Stimulated activated CD4-positive, alpha-beta T cell treated with anti-CD3 and anti-CD28 coated beads, Interleukin-1b, Interleukin-23, amount 100 ng/mL, for 48 hours (primary cell): ENCODE measurements around the gene IKZF3.
"Not testable (repeated sequence)": the region's sequence is repeated elsewhere in the genome, so short reads cannot be mapped to it uniquely, and the experiment has no call there.

ENCODE experiments used
- DNase-seq: peaks from one replicate; pipeline ENCODE4 v3.0.0-alpha.2; 2020

The IKZF3 gene

DNA sequence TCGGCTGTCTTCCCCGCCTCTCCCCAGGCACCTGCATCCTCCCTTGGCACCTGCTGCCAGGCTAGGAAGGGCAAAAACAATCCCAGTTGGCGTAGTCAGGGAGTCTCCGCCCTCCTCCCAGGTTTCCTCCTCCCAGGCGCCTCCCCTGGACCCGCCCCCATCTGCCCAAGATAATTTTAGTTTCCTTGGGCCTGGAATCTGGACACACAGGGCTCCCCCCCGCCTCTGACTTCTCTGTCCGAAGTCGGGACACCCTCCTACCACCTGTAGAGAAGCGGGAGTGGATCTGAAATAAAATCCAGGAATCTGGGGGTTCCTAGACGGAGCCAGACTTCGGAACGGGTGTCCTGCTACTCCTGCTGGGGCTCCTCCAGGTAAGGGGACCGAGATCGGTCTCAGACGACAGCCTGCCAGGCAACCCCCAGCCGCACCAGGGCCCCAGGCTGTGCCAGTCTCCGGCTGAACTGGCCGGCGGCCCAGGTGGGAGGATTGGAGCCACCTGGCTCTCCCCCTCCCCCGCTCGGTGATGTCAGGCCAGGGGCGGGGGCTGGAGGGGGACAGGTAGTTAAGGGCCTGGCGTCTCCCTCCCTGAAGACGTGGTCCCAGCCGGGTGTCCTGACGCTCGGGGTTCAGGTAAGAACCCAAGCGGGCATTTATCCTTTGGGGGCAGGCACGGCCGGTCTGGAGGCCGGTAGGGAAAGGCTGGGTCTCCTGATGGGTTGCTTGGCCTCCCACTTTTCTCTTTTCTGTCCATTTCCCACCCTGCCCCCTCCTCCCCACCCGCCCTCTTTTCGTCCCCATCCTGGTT is 126.1 kb downstream of the IKZF3 start, which contains the start of gene GRB7:
Gene GRB7, plus strand, starts transcription at position 179 of the 808 bp plus-strand sequence. CDS start 4,364 bp downstream, outside the sequence.
- DNase-seq = no peak

DNA sequence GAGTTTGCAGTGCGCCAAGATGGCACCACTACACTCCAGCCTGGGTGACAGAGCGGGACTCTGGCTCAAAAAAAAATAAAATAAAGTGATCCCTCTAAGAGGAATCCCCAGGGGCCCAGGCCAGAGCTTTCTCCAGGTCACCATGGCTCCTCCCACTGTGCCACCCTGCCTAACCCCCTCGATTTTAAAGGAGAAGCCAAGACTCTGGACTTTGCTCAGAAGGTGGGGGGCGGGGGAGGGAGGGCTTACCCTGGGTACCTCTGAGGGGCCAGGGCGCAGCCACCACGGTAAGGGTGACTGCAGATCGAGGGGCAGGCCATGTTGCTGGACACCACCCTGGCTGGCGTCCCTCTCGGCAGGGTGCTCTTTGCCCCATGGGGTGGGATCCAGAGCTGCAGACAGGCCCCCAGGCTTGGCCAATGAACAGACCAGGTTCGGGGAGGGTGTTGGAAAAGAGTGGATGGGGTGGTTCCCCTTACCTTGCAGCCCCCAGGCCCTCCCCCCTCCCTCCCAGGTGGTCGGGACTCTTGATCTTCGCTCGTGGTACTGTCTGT is 126.8 kb downstream of the IKZF3 start:
- no peak for DNase-seq

DNA sequence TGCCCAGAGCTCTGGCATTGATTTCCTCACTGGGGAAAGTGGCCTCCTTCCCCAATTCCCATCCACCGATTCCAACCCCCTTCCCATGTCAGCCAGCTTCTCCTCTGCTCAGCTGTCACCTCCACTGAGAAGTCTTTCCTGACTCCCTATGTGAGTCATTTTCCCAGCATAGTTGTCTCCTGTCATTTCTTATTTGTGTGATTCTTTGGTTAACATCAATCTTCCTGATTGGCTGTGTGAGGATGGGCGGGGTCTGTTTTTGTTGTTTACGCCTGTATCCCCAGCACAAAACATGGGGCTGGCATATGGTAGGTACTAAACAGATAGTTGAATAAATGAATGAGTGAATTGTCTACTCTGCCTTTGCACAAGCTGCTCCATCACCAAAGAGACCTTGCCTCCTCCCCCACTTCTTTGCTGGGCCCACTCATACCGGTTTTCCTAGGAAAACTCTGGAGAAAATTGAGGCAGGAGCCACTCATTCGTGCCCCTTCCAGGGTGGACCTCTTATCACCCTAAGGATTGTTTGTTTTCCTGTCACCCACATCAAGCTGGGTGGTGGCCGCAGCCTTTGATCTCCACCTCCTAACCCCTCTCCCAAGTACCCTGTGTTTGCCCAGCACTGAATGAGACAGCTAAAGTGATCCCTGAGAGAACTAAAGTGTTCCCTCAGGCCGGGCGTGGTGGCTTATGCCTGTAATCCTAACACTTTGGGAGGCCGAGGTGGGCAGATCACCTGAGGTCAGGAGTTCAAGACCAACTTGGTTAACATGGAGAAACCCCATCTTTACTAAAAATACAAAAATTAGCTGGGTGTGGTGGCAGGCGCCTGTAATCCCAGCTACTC is 127.6 kb downstream of the IKZF3 start:
- no peak for DNase-seq

DNA sequence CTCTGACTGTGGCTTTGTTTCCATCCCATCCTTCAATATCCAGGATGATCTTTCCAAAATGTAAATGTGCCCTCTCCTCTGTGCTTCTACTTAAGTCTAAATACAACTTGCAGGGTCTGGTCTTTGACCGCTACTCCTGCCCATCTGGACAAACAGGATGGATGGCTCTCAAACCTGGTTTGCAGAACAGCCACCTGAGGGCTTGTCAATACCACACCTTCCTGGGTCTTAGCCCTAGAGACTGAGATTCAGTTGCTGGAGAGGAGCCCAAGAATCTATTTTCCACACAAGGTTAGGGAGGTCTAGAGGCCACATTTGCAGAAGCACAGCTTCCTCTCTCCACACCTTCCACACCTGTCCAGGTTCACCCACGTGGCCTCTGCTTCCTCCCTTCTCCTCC is 128.2 kb downstream of the IKZF3 start:
- DNase-seq = no peak

DNA sequence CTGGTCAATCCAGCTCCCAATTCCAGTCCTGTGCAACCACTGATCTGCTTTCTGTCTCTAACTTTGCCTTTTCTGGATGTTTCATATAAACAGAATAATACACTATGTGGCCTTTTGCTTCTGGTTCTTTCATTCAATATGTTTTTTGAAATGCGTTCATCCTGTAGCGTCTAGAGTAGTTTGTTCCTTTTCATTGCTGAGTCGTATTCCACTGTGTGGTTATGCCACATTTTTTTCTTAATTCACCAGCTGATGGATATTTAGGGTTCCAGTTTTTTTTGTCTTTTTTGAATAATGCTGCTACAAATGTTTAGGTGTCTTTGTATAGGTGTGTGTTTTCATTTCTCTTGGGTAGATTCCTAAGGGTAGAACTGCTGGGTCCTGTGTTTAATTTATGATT is 131.5 kb downstream of the IKZF3 start:
- no peak for DNase-seq

DNA sequence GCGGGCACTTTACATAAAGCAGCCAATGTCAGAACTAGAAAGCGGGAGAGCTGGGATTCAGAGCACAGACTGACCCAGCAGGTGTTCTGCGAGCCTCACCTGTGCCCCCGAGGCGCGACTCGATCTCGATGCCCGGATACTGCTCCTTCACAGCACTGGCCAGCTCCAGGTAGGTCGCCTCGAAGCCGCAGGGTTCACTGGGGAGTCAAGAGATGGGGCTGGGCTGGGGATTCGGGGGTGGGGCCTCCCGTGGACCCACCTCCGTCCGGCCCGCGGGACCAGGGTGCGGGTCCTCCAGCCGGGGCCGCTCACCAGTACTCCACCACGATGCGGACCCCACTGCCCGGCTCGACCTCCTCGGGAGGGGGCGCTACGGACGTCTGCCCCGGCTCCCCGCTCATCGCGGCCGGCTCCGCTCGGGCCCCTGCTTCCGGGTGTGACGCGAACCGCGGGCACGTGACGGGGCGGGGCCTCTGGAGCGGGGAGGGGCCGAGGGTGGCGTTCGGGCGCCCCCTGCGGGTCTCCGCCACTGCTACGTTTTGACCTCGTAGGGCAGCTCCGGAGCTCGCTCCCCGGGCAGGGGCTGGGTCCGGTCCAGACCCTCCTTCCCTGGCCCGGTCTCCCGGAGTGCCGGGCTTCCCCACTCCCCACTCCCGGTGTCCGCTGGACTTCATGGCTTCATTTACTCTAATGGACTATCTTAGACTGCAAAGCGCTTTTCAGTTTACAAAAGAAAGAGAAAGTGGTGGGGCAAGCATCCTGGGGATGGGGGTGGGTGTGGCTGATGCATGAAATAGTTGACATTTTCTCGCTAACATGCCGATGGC is 133.8 kb downstream of the IKZF3 start, which contains the start of gene MIEN1:
Gene MIEN1, minus strand, starts transcription at position 438 of the 827 bp plus-strand sequence. Its CDS starts 37 bp downstream, at position 401.
- DNase-seq = peak; percentile 92

DNA sequence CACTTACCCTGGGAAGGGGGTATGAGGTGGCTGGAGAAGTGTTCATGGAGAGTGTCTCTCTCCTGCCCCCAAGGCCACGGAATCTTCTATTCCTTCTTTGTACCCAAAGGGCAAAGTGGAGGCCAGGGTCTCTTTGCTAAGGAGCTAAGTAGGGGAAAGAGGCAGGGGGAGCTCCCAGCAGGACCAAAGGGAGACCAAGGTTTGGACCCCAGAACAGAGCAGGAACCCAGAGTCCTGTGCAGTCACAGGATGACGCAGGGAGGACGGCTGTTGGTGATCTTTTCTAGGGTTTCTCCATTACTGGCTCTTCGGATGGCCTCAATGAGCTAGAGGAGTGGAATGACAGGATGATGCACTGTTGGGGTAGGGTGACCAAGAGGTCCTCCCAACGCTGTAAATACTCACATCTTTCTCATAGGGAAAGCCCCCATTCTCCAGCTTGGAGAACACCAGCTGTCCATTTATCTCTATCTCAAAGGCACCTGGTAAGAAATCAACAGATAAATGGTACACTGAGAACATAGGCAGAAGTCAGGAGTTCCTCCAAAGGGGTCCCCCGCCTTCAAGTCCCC is 134.7 kb downstream of the IKZF3 start:
- no peak for DNase-seq

DNA sequence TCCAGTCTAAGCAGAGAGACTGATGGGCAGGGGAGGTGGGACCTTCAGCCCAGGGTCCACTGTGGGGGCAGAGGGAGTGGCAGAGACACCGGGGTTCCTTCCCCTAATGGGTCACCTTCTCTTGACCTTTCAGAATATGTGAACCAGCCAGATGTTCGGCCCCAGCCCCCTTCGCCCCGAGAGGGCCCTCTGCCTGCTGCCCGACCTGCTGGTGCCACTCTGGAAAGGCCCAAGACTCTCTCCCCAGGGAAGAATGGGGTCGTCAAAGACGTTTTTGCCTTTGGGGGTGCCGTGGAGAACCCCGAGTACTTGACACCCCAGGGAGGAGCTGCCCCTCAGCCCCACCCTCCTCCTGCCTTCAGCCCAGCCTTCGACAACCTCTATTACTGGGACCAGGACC is 136.6 kb downstream of the IKZF3 start:
- DNase-seq = no peak

DNA sequence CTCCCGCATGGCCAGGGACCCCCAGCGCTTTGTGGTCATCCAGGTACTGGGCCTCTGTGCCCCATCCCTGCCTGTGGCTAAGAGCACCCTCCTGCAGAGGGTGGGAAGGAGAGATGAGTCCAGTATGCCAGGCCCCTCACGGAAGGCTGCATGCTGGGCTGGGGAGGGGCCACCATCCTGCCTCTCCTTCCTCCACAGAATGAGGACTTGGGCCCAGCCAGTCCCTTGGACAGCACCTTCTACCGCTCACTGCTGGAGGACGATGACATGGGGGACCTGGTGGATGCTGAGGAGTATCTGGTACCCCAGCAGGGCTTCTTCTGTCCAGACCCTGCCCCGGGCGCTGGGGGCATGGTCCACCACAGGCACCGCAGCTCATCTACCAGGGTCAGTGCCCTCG is 137.5 kb downstream of the IKZF3 start:
- DNase-seq = no peak

DNA sequence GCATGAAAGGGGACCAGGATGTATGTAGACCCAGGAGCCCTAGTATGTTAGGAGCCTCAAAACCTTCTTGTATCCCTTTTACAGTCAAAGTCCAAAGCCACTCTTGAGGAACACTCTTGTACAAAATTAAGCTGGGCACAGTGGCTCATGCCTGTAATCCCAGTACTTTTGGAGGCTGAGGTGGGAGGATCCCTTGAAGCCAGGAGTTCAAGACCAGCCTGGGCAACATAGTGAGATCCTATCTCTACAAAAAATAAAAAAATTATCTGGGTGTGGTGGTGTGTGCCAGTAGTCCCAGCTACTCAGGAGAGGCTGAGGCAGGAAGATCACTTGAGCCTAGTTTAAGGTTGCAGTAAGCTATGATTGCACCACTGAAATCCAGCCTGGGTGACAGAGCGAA is 138.2 kb downstream of the IKZF3 start:
- not testable (repeated sequence) for DNase-seq

DNA sequence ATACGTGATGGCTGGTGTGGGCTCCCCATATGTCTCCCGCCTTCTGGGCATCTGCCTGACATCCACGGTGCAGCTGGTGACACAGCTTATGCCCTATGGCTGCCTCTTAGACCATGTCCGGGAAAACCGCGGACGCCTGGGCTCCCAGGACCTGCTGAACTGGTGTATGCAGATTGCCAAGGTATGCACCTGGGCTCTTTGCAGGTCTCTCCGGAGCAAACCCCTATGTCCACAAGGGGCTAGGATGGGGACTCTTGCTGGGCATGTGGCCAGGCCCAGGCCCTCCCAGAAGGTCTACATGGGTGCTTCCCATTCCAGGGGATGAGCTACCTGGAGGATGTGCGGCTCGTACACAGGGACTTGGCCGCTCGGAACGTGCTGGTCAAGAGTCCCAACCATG is 139.4 kb downstream of the IKZF3 start:
- DNase-seq = no peak

DNA sequence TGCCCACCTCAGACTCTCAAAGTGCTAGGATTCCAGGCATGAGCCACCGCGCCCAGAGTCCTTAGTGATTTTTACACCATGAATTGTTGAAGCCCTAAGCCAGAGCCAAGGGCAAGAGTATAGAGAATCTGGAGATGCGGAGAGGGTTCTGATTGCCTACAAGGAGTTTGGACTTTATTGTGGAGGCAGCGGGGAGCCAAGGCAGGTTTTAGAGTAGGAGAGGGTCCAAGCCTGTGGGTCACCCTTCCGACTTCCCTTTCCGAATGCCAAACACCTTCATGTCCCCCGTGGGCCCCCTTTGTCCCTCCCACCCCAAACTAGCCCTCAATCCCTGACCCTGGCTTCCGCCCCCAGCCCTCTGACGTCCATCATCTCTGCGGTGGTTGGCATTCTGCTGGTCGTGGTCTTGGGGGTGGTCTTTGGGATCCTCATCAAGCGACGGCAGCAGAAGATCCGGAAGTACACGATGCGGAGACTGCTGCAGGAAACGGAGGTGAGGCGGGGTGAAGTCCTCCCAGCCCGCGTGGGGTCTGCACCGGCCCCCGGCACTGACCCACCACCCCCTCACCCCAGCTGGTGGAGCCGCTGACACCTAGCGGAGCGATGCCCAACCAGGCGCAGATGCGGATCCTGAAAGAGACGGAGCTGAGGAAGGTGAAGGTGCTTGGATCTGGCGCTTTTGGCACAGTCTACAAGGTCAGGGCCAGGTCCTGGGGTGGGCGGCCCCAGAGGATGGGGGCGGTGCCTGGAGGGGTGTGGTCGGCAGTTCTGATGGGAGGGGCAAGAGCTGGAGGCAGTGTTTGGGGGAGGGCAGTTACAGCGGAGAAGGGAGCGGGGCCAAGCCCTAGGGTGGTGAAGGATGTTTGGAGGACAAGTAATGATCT is 140.9 kb downstream of the IKZF3 start:
- no peak for DNase-seq

DNA sequence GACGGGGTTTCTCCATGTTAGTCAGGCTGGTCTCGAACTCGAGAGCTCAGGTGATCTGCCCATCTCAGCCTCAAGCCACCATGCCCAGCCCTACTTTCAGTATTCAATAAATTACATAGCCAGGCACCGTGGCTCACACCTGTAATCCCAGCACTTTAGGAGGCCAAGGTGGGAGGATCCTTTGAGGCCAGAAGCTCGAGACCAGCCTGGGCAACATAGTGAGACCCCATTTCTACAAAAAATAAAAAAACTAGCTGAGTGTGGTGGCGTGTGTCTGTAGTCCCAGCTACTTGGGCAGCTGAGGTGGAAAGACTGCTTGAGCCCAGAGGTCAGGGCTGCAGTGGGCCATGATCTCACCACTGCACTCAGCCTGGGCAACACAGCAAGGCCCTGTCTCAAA is 142.0 kb downstream of the IKZF3 start:
- no peak for DNase-seq

DNA sequence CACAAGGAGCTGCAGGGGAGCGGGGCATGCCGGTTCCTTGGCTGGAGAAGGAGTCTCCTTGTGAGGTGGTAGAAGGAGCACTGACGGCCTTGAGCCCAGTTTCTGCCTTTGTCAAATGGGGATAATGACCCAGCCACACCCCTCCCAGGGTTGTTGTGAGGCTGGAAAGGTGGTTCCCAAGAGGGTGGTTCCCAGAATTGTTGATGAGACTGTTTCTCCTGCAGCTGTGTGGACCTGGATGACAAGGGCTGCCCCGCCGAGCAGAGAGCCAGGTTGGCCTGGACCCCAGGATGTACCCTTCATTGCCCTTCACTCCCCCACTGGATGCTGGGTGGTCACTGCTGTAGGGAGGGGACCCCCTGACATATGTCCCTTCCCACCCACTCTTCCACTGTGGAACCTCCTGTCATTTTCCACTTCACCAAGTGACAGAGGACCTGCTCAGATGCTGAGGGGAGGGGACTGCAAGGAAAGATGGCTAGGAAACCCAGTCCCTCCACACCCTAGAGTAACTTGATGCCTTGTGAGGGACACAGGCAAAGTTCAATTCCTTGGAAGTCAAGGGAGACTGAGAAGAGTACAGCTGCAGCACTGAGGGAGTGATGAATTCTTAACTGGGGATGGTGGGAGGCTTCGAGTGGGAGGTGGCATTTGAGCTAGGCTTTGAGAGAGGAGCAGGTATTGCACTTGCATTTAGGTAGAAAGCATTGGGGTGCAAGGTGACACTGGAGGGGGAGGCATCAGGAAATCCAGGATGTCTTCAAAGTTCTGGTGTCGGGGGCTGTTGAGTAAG is 144.4 kb downstream of the IKZF3 start:
- DNase-seq = no peak

DNA sequence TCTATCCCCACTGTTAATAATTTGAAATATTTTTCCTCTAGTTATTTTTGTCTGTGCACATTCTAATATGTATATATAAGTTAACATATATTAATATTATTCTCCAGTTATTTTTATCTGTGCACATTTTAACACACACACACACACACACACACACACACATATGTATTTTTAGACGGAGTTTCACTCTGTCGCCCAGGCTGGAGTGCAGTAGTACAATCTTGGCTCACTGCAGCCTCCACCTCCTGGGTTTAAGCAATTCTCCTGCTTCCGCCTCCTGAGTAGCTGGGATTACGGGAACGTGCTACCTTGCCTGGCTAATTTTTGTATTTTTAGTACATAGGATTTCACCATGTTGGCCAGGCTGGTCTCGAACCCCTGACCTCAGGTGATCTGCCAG is 146.5 kb downstream of the IKZF3 start:
- no peak for DNase-seq

DNA sequence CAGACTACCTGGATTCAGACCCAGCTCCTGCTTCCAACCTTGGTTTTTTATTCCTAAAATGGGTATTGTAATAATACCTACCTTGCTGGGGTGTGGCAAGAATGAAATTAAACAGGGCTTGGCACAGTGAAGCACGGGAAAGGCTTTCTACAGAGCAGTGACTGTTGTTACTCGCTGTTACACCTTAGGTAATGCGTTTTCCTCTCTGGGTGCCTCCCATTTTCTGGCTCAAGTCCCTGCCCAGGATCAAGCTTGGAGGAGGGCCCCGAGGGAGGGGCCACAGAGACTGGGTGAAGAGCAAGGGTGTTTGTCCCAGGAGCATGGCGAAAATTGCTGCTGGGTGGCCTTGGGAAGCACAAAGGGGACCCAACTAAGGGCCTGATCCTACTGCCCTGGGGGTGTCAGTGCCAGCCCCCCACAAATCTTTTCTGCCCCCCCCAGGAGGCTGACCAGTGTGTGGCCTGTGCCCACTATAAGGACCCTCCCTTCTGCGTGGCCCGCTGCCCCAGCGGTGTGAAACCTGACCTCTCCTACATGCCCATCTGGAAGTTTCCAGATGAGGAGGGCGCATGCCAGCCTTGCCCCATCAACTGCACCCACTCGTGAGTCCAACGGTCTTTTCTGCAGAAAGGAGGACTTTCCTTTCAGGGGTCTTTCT is 147.1 kb downstream of the IKZF3 start:
- DNase-seq = no peak

DNA sequence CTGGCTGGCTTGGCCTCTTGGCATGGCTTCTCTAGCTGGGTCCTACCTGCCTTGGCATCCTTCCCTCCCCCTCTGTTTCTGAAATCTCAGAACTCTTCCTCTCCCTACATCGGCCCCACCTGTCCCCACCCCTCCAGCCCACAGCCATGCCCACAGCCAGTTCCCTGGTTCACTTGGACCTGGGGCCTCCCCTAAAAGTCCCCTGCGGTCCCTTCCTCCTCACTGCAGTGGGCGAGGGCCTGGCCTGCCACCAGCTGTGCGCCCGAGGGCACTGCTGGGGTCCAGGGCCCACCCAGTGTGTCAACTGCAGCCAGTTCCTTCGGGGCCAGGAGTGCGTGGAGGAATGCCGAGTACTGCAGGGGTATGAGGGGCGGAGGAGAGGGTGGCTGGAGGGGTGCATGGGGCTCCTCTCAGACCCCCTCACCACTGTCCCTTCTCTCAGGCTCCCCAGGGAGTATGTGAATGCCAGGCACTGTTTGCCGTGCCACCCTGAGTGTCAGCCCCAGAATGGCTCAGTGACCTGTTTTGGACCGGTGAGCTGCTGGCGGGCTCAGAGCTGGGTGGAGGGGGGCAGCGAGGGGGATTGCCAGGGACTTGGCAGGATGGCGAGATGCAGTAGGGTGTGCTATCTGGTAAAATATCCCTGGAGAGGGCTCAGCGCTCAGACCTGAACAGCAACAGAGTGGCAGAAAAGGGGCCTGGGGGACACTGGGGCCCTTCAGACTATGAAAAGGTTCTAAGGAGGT is 147.9 kb downstream of the IKZF3 start:
- DNase-seq = no peak

DNA sequence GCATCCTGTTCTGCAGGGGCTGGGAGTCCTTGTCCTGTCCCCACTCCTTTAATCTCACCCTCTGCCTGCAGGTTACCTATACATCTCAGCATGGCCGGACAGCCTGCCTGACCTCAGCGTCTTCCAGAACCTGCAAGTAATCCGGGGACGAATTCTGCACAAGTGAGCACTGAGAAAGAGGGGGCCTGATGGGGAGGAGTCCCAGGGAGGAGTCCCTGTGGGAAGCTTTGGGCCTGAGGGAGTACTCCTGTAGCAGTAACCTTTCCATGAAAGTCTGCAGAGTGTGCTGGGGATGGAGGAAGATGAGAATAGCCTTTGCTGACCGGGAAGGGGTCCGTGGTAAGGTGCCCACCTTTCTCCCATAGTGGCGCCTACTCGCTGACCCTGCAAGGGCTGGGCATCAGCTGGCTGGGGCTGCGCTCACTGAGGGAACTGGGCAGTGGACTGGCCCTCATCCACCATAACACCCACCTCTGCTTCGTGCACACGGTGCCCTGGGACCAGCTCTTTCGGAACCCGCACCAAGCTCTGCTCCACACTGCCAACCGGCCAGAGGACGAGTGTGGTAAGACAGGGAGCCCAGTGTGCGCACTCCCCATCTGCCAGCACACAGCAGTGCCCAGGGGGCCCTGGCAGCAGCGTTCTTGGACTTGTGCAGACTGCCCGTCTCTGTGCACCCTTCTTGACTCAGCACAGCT is 148.6 kb downstream of the IKZF3 start:
- no peak for DNase-seq
